HL-60/S4 treated with phorbol 12-myristate 13-acetate at 8.2 ng/mL for 4 days and 3 days (cell line): ENCODE results near the gene UBE3A.

Source experiments
- in situ Hi-C: fragments of 300-500 bp; cut with MboI; formaldehyde crosslinking; loops from 2 replicates; pipeline ENCODE4 v1.15.0; 2022; ENCODE audit warnings: low sequenced_read_pairs

The UBE3A gene

DNA sequence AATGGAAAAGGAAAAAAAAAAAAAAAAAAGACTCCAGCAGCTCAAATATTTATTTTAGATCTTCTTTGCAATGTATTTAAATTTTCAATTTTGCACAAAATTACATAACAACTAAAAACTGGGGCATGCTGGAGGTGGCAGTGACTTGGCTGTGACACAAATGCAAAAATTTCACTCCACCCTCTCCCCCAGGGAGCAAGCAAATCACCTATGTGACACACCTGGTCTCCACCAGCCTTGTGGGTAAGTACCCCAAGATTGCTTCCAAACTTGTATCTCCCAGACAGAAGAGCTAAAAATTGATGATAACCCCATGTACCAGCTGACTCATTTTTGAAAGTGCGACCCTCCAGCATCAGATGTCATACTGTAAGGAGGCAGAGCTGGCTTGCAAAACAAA is 32.0 kb downstream of the UBE3A start:
- in situ Hi-C loops = no loop called here

DNA sequence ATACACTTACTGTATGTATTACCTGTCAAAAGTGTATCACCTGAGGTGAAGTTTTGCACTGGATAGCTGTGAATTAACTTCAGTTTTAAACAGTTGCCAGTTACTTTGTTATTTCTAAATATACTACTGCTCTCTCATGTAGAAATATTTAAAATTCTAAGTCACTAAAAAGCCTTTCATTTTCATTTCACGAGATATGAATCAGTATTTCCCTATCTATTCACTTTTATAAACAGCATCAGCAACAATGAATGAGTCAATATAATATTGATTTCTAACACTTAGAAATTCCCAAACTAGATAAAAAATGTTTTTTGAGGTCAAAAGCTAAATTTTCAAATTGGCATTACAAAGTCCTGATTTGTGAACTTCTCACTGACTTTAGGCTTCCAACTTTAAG is 32.6 kb downstream of the UBE3A start:
- in situ Hi-C loops = no loop called here

DNA sequence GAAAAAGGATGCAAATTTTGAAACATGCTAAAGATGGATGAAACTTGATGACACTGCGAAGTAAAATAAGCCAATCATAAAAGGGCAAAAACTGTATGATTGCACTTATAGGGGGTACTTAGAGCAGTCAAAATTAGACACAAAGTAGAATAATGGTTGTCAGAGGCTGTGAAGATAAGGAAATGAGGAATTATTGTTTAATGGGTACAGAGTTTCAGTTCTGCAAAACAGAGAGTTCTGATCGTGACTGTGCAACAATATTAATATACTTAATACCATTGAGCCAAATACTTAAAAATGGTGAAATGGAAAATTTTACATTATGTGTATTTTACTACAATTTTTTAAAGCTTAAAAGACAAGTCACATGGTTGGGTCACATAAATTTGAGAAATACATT is 35.1 kb downstream of the UBE3A start:
- in situ Hi-C loops = no loop called here

DNA sequence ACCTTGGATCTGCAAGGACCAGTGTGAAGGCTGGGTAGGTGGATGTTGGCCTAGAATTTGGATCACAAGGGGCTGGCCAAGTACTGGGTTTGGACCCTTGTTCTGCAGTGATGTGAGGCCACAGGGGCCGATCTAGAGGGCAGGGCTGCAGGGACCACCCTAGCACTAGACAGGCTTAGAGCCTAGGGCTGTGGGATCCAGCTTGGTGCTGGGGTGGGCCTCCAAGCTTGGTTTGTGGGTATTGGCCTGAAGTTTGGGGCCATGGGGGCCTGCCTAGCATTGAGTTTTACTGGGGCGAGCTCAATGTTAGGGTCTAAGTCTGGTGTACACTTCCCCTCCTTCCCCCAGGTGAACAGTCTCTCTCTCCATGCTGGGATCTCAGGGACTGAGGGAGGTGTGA is 36.5 kb downstream of the UBE3A start:
- in situ Hi-C loops = no loop called here

DNA sequence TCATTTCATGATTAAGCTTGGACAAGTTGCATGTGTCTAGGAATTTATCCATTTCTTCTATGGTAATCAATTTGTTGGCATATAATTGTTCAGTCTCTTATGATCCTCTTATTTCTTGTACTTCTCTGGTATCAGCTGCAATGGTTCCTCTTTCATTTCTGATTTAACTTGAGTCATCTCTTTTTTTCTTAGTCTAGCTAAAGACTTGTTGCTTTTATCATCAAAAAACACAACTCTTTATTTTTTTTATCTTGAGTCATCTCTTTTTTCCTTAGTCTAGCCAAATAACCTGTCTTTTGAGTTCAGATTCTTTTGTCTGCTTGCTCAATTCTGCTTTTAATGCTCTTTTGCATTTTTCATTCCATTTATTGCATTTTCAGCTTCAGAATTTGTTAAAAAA is 37.3 kb downstream of the UBE3A start:
- in situ Hi-C loops = no loop called here

DNA sequence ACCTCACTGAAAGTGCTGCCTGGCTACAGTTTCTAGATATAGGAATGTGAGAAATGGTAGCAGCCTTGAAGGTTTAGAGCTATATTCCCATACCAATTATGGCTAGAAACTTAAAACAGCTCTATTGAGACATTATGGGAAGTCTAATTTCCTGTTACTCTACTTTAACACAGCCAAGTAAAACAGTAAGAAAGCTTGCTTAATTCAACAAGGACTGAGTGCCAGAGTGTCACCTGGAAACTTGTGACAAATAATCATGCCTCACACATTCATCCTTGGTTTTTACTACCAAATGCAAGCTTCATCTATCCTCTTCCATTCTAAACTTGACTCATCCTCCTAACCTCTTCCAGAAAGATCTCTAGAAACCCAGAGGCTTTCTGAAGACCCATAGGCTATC is 41.7 kb downstream of the UBE3A start:
- in situ Hi-C loops = no loop called here

DNA sequence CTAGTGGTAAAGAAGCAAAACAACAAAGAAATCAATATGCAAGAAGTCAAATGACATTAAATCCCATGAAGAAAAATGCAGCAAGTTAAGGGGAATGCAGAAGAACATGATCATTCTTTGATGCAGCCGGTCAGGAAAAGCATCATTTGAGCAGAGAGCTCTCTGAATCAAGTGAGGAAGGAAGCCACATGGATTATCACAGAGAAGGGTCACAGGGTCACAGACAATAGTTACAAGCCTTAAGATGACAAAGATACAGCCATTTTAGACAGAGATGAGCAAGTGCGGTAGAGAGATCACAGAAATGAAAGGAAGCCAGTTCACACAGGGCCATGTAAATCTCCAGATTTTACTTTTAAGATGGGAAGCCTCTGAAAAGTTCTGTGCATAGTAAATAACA is 43.9 kb downstream of the UBE3A start:
- in situ Hi-C loops = no loop called here

DNA sequence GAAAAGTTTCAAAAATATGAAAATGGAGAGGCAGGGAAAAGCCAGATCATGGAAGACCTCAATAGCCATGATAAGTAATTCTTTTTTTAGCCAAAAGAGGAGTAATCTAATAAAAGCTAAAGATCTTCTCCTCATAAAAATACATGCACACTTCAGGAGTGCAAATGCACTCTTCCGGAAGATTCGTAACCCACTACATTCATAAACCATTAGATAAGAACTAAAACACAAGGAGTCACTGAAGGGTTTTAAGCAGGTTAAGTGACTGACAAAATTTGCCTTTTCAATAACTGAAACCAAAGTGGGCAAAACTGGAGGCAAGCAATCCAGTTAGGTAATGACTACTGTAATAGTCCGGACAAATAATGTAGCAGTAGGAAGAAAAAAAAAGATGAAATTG is 46.0 kb downstream of the UBE3A start:
- in situ Hi-C loops = no loop called here

DNA sequence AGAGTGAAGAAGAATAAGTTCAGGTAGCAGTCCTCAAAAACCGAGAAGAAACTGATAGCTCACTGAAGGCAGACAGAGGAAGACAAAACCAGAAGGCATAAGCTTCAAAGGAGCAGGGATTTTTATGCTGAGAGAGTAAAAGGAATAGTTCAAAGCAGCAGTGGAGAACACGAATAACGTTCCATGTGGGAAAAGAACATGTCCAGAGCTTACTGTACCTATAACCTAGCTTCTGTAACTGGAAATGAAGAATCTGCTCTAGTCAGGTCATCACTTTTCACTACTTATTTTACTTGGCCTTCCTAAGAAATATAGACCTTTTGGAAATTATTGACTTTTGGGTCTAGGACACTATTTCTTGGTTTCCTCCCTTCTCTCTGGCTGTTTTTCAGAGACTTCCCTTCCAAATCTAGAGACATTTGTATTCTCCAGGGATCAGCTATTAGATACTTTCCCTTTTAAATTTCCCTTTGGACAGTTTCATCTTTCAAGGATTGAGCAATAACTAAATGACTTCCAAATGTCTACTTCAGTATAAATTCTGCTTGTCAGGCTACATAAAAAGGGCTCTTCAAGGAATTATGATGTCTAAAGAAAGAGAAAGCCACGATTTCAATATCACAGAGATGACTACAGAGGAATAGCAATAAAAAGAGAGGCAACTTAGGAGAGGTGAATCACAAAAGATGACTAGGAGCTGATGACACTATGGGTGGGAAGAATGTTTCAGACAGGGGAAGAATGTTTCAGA is 46.7 kb downstream of the UBE3A start:
- in situ Hi-C loops = no loop called here

DNA sequence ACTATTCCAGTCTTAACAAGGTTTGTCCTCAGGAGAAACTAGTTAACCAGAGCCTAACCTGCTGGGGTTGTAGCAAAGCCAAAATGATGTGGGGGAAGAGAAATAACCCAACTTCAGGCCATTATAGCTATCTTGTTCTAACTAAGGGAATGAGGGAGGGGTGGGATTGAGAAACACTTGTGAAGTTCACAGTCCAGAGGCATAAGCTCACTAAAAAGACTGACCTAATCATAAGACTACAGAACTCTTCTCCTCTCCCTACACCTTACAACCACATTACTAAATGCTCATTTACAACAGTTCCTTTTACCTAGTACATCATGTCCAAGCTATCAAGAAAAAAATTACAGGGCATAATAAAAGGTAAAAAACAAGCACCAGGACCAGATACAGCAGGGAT is 52.8 kb downstream of the UBE3A start:
- in situ Hi-C loops = no loop called here

DNA sequence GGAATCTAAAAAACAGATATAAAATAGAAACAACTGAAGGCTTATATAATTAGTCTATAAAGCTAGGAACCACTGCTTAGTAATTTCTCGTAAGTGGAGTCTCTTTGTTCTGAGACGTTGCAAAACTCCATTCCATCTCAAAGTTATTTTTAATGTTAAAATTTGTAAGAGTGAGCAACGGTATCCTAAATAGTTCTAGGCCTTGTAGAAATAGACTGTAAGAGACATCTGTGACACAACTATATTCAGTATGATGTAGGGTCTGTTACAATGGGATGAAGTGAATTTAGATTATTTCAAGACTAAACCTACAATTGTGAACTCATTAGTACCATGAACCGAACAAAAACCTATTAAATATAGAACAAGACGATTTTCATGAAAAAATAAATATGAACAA is 57.2 kb downstream of the UBE3A start:
- in situ Hi-C loops = no loop called here

DNA sequence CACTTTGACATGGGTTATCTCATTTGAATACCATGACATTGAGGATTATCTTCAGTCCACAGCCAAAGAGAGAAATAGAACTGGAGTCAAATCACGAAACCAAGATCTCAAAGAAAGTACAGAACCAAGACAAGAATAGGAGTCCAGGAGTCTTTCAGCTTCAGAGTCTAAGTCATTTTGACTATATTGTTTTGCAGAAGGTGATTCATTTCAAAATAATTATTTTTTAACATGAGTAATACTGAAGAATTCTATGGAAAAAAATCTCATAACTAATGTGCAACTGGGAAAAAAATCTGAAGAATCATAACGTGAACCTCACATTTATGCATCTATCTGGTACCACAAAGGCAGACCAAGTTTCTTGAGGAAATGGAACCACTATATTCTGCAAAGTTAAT is 60.3 kb downstream of the UBE3A start:
- in situ Hi-C loops = no loop called here

DNA sequence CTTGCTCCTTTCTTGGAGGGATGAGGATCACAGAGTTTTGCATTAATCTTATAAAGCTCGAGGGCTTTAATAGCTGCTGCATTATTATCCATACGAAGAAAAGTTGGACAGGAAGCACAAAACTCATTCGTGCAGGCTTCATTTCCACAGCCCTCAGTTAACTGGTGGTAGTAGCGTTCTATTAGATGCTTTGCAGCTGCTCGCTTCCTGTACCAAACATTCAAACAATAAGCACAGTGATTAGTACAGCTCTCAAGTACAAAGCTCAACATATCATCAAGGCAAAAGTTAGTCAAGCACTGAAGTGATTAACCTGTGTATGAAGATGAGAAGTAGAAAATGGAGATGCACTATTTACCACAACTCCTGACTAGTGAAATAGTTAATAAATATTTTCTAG is 63.3 kb downstream of the UBE3A start:
- in situ Hi-C loops = no loop called here

DNA sequence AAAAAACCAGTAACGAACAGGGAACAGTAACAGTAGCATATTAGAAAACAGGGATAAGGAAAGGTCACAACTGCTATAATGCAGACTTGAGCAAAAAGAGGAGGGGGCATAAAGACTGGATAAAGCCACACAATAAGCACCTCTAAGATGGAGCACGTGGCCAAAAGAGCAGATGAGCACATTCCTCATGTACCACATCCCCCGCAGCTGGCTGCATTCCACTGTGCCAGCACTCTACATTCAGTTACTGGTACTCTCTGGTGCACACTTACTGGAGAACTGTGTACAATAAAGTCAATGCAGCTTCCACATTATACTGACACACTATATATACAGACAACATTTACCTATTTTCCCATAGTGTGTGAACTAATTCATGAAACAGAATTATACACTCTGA is 64.7 kb downstream of the UBE3A start:
- in situ Hi-C loops = no loop called here

DNA sequence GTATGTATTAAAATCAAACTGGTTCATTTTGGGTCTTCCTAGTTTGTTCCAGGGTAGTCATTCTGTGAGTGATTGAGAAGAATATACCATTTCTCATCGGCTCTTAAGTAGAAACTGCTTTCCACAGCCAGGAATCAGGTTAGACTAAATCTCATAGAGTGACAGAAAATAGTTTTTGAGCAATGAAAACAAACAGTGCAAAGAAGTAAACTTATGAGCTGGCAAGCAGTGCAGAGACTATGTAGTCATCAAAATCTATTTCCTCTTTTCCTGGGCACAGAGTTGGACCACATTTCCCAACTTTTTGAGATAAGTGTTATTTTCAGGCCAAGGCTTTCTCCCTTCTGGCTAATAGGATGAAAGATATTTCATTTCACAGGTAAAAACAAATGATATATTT is 66.5 kb downstream of the UBE3A start:
- in situ Hi-C loops = no loop called here

DNA sequence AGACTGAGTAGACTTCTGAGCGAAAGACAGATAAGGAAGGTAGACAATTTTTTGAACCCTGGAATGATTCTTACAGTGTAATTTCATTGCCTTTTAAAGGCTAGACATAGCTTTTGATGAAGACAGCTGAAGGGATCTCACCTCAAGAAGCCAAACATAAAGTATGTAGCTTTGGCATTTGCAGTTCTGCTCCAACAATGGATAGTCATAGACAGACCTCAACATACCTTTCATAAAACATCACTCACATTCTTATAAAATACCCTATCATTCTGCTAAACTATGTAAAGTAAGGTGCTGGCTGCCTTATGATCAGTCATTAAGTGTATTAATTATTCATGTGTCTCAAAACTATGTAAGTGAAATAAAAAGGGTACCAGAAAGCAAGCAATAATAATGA is 70.0 kb downstream of the UBE3A start:
- in situ Hi-C loops = no loop called here

DNA sequence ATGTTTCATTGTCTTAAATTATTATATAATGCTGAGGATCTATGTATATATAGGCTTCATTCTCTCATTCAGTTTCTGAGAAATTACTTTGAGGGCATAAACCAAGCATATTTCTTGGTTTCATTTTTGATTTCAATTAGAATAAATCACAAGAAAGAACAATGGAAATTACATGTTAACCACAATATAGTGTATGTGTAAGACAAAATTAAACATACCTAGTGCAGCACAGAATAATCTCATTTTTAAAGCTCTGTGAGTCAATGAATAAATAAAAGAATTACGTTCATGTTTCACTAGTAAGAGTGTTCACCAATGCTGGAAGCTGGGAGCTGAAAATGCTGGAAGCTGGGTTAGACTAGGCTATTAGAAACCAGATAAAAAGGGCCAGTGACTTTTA is 72.8 kb downstream of the UBE3A start:
- in situ Hi-C loops = no loop called here

DNA sequence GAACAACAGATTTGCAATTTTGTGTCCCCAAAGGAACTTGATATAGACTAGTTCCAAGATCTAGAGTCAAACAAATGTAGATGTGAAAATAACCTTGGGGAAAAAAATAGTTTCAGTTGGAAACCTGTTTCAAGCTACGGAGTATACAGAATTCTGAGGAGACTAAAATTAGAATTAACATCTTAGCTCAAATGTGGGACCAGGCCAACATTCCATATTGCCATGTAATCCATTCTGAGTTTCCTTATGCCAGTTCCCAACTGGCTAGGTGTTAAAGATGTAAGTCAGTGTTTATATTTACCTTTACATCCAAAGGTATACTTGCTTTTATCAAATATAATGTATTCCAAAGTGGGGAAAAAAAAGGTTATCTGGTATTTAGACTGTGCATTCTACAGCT is 76.3 kb downstream of the UBE3A start:
- in situ Hi-C loops = no loop called here

DNA sequence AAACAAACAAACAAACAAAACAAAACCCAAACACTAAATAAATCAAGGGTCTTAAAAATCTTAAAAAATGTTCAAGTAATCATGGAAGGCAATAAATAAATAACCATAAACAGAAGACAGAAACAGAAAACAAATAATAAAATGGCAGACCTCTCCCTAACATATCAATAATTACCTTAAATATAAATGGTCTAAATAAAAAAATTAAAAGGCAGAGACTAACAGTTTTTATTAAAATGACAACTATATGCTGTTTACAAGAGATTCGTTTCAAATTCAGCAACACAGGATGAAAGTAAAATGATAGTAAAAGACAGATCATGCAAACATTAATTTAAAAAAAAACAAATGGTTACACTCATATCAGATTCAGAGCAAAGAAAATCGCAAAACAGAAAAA is 91.1 kb downstream of the UBE3A start:
- in situ Hi-C loops = no loop called here

DNA sequence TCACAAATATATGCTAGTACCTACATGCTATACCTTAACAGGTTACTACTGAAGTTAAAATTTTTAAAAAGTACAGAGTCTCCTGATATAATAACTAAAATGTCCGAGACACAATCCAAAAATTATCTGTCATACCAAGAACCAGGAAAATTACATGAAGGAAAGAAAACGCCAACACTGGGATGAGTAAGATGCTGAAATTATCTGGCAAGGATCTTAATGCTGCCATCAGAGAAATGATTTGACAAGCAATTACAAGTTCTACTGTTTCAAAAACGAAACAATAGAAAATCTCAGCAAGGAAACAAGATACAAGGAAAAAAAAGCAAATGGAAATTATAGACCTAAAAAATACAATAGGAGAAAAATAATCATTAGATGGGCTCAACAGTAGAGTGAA is 92.5 kb downstream of the UBE3A start:
- in situ Hi-C loops = no loop called here

DNA sequence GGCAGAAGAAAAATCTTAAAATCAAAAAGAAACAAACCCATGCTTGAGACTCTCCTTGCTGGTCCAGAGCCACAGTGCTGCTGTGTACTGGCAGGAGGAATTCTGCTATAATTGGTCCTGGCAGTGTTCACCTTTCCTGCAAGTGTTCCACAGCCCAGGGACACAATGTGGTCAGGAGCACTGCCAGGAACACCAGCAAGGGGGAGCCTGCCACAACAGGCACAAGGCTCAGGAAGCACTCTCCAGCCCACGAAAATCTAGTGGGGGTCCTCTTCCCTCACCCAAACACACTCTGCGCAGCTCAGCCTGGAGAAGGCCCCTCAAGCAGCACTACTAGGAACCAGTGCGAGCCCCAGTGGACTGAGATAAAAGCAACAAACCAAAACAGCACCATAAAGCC is 92.9 kb downstream of the UBE3A start:
- in situ Hi-C loops = no loop called here

DNA sequence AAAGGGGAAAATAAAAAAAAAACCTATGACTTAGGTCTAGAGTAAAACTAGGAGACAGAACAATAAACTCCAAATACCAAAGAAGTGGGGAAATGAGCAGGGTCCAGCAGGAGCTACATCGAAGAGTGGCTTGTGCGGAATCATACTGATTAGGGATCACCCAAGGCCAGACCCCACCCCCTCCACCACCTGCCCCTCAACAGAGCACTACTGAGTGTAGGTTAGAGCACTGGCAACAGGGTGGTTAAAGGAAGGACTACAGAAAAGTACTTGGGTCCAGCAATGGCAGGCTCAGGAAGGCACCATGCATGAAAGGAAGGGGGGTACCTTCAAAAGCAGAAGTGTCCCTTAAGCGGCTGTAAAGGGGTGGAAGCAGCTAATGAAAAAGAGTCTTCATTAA is 96.2 kb downstream of the UBE3A start:
- in situ Hi-C loops = no loop called here

DNA sequence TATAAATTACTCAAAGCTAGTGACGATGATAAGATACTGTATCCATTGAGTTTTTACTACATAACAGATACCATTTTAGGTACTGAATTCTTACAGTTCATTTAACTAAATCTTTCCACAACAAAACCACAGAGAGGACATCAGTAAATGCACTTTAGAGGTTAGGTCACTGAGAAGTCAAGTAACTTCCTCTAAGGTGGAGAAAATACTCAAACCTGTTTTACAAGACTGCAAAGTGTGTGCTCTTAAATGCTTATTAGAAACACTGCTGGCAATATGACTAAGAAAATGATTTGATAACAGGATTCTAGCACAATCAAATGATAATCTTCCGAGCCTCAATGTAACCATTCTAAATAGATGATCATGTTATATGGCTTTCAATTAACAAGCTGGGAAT is 99.4 kb downstream of the UBE3A start:
- in situ Hi-C loops = no loop called here
